HG02981 (cell line): Measurements from ENCODE around the gene EXOC3.

Source experiments
- ATAC-seq: cut with Tn5 transposase; IDR thresholded peaks from one replicate; pipeline ENCODE4 v1.9.1; 2021; ENCODE audit warnings: mild to moderate bottlenecking, moderate library complexity; ENCODE audit not compliant: unreplicated experiment

Gene EXOC3

GRCh38 chr5:454936-455335, 12.0 kb downstream of the EXOC3 start:
- ATAC-seq, result no peak

GRCh38 chr5:455806-456205, 12.8 kb downstream of the EXOC3 start:
- ATAC-seq, result no peak

- ATAC-seq, result no peak
Observed at GRCh38 chr5:456351-457194, 13.6 kb downstream of the EXOC3 start.

- no peak for ATAC-seq
Observed at GRCh38 chr5:457195-457961, 14.4 kb downstream of the EXOC3 start.

- ATAC-seq, result no peak
Observed at GRCh38 chr5:458547-459353, 15.8 kb downstream of the EXOC3 start.

GRCh38 chr5:459562-460272, 16.7 kb downstream of the EXOC3 start:
- ATAC-seq, result no peak

- ATAC-seq, result no peak
Observed at GRCh38 chr5:460273-460625, 17.3 kb downstream of the EXOC3 start.

- ATAC-seq, result no peak
Observed at GRCh38 chr5:462051-462481, 19.1 kb downstream of the EXOC3 start.

- ATAC-seq, result no peak
Observed at GRCh38 chr5:463301-463700, 20.3 kb downstream of the EXOC3 start.

- ATAC-seq, result no peak
Observed at GRCh38 chr5:463952-464351, 21.0 kb downstream of the EXOC3 start.

GRCh38 chr5:464446-464842, 21.5 kb downstream of the EXOC3 start:
- ATAC-seq, result no peak

GRCh38 chr5:464843-465590, 22.0 kb downstream of the EXOC3 start:
- no peak for ATAC-seq

GRCh38 chr5:465591-466403, 22.8 kb downstream of the EXOC3 start:
- ATAC-seq, result no peak

- no peak for ATAC-seq
Observed at GRCh38 chr5:466661-467310, 23.8 kb downstream of the EXOC3 start.

GRCh38 chr5:468401-468800, 25.4 kb downstream of the EXOC3 start:
- no peak for ATAC-seq

GRCh38 chr5:469752-470483, 26.9 kb downstream of the EXOC3 start:
- ATAC-seq, result no peak

GRCh38 chr5:470961-471749, 28.2 kb downstream of the EXOC3 start:
- ATAC-seq, result no peak
